Activated naive CD4-positive, alpha-beta T cell treated with Interleukin-2 at 50 U/mL for 16 hours (primary cell): ENCODE results near the gene GHITM.
"Not testable (repeated sequence)": the region's sequence is repeated elsewhere in the genome, so short reads cannot be mapped to it uniquely, and the experiment has no call there.

ENCODE experiments used
- DNase-seq: peaks from one replicate; pipeline ENCODE4 v3.0.0-alpha.2; 2020

The GHITM gene, protein sequence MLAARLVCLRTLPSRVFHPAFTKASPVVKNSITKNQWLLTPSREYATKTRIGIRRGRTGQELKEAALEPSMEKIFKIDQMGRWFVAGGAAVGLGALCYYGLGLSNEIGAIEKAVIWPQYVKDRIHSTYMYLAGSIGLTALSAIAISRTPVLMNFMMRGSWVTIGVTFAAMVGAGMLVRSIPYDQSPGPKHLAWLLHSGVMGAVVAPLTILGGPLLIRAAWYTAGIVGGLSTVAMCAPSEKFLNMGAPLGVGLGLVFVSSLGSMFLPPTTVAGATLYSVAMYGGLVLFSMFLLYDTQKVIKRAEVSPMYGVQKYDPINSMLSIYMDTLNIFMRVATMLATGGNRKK

DNA sequence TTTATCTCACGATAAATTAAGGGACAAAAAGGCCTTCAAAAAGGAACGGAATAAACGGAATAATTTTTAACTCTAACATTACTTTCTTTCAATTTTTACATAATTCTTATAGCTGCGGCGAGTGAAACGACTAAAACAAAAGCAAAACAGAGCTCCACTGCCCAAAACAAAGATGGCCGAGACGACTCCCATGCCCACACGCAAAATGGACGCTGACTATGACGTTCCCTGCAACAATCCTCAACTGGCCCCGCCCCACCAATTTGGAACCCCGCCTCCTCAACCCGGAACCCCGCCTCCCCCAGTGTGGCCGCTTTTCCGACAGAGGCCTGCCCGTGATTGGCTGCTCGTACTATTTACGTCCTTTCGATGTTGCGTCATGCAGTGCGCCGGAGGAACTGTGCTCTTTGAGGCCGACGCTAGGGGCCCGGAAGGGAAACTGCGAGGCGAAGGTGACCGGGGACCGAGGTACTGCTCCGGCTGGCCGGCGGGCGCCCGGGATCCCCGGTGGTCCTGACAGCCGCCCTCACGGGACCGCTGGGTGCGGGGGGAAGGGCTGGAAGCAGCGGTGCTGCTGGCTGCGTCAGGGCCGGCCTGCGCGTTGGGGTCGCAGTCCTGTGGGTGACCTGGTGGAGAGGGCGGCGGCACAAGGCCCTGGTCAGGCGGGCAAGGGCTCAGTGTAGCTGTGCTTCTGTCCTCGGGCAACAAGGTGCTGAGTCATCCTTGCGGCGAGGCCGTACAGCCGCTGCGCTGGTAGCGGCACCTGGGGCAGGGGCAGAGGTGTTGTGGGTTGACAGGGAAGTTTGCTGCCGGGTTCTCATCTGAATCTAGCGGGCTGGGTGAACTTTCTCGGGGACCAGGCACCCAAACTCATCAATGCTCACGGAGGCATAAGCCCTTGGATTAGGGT lies at the start of gene GHITM:
Gene GHITM, plus strand, starts transcription at position 384 of the 910 bp plus-strand sequence. CDS start 1,992 bp downstream, outside the sequence.
- DNase-seq = peak; percentile 99

DNA sequence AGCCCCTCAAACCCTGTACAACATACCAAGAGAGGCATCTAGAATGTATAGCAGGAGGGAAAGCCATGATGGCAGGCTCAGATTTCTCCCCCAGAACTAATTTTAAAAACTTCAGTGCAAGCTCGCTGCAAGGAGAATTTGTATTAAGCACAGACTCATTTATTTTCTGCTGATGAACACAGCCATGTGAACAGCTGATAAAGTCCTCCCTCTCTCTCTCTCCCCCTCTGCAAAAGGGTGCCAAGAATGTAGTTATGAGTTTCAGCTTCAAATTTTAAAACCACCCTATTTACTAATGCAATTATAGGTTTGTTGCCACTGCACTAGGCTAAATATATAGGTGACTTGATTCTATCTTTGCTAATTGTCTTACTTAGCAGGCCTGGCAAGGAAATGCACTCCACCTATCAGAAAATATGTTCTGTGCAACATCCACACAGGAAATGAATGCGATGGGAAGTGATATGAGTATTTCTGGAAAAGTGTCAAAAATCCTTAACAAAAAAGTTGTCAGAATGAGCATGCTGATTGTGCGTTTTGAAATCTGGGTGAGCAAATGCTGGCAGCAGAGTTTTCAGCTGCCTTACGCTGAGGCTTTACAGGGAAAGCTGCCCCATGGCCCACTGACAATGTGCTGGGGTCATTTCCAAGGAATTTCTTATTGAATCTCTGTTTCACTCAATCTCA lies 43.4 kb upstream of the GHITM start:
- no peak for DNase-seq

DNA sequence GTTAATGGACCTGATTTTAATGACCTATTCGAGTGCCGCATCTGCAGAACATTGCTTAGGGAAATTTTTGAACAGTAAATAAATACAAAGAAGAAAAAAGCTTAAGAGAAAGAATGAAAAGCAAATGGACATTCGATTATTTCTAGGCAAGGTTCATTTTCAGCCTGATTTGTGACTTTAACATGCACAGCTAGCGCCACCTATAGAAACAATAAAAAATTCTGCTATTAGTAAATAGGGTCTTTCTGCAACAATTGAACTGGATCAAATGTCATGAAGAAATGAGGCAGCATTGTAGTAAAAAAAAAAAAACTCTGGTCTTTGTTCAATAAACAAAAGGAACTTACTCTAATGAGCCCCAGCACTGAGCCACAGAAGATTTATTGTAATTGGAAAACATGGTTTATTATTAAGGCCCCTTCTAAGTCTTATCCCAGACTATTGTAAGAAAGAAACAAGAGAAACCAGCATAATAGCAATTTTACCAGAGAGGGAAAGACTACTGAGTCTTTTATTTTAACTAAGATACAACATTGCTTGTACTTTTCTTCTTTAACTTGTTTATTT lies 41.4 kb upstream of the GHITM start:
- DNase-seq = no peak

DNA sequence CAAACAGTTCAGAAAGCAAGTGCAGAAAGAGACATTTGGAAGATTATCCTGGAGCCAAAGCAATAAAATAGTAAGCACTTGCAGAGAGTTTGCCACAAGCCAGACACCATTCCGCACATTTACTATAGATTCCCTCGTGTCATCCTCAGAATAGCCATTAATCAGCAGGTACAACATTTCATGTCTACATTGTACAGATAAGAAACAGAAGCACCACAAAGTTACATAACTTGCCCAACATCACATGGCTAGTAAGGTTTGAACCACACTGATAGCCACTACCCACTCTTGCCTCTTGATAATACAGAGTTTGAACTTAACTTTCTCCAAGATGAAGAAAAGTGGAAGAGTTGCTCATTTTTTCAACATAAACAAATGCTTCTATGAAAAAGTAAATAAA lies 40.6 kb upstream of the GHITM start:
- DNase-seq = no peak

DNA sequence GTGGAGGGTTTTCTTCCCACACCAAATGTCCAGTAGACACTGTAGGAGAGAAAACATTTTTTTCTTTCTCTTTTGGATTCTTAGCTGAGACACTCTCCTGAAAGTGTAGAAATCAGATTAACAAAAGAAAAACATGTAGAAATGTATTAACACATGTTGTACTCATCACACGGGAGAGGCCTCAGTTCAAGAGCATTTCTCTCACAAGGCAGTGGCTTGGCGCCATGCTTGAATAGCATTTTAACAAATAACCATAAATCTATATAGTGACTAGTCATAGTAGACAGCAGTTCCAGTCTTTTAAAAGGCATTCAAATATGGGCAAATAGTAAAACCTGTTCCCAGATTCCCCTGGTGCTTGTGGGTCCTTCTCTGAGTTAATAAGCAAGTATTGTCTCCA lies 38.3 kb upstream of the GHITM start:
- no peak for DNase-seq

DNA sequence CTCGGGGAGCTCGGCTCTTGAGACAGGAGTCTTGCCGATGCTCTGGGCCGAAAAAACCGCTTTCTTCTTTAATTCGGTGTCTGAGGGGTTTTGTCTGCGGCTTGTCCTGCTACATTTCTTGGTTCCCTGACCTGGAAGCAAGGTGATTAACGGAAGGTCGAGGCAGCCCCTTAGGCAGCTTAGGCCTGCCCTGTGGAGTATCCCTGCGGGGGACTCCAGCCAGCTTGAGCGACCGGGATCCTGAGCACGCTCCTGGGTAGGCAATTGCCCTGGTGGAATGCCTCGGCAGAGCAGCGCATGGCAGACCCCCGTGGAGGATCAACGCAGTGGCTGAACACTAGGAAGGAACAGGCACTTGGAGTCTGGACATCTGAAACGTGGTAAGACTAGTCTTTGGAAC lies 30.5 kb upstream of the GHITM start:
- DNase-seq = no peak

DNA sequence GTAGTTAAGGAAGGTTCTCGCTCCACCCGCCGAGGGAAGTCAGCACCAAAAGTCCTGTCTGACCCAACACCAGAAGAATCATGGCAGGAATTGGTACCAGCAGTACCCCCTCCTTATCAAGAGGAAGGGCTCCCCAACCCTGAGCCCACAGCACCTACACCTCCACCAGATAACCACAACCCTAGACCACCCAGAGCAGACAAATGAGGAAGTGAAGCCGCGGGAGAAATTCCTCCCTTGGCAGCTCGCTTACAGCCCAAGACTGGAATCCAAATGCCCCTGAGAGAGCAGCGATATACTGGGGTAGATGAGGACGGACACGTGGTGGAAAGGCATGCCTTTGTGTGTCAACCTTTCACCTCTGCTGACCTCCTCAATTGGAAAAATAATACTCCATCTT lies 29.5 kb upstream of the GHITM start:
- DNase-seq = not testable (repeated sequence)

DNA sequence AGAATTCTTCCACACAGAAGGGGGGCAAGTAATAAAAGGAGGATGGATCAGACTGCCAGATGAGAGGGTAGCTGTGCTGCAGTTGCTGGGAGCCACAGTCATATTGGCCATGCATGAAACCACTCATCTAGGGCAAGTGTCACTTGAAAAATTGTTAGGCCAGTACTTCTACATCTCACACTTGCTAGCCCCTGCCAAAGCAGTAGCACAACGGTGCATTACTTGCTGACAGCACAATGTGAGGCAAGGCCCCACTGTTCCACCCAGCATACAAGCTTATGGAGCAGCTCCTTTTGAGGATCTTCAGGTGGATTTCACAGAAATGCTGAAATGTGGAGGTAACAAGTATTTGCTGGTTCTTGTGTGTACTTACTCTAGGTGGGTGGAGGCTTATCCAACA lies 25.8 kb upstream of the GHITM start:
- not testable (repeated sequence) for DNase-seq

DNA sequence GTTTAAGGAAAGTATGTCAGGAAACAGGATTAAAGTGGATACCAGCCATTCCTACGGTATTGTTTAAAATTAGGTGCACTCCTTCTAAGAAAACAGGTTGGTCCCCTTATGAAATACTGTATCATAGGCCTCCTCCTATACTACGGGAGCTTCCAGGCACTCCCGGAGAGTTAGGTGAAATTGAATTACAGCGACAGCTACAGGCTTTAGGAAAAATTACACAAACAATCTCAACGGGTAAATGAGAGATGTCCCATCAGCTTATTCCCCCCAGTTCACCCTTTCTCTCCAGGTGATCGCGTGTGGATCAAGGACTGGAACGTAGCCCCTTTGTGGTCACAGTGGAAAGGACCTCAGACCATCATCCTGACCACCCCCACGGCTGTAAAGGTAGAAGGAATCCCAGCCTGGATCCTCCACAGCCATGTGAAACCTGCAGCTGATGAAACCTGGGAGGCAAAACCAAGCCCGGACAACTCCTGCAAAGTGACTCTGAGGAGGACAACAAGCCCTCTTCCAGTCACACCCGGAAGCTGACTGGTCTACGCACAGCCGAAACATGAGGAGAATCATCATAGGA lies 25.1 kb upstream of the GHITM start:
- no peak for DNase-seq

DNA sequence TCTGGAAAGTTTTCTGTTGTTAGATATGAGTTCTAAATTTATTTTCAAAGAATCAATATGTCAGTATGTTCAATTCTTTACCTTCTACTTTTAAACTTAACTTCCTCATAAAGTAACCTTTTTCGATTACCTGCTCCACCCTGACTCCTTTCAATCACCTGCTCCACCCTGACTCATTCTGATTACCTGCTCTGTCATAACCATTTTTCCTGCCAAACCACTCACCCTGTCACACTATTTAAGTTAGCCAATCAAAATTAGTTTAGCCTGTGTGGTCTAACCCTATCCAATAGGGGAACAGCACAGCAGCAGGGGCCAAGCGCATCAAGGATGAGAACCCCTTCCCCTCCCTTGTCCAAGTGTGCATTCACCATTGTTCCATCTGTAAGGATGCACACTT lies 22.1 kb upstream of the GHITM start:
- not testable (repeated sequence) for DNase-seq

DNA sequence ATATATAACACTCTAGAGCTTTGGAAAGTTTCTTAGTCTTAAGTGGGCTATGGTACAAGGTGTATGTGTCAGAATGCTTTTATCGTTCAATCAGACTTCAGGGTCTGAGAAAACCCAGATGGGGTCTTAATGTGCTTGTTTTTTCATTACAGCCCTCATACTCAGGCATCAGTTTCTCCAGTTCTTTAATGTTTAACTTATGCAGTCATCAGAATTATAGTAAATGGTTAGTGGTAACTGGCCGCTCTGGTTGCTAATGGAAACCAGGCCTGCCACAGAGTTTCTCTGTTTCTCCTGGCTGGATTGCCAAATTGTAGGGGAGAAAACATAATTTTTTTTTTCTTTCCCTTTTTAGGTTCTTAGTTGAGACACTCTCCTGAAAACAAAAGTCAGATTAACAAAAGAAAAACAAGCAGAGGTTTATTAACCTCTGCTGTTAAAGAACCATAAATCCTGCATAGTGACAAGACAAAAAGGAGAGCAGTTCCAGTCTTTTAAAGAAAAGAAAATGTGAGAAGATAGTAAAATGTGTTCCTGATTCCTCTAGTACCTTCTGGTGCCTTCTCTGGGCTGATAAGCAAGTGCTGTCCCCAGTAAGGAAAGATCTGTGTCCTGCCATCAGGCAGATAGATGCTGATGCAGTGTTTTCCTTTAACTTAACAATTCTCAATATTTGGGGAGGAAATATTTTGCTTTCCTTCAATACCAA lies 21.5 kb upstream of the GHITM start:
- no peak for DNase-seq

DNA sequence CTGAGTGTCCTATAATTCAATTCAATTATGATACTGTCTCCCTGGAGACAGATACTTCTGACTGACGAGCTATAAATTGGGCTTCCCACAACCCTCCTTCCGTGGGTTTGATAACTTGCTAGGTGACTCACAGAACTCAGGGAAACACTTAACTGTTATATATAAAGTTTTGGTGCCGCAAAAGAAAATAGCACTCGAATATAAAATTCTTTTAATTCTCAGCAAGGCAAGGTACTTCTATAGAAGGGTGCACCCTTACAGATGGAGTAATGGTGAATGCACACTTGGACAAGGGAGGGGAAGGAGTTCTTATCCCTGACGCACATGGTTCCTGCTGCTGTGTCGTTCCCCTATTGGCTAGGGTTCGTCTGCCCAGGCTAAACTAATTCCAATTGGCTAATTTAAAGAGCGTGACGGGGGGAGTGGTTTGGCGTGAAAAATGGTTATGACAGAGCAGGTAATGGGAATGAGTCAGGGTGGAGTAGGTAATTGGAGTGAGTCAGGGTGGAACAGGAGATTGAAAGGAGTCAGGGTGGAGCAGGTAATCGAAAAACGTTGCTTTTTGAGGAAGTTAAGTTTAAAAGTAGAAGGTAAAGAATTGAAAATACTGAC lies 20.8 kb upstream of the GHITM start:
- DNase-seq = no peak

DNA sequence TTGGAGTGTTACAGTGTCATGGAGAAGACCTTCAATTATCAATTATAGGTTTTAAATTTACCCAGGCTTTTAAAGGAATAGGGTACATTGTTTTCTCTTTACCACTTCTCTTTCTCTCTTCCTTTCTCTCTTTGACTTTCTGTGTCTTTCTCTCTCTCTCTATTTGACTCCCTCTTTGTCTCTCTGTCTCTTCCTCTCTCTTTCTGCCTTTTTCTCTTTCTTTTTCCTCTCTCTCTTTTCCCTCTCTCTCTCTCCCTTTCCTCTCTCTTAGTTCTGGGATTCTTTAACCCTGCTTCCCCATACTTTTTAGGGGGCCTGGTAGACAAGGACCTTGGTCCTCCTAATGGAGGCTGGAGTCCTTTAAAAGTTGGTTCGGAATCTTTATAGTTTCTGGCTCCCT lies 15.9 kb upstream of the GHITM start:
- DNase-seq = no peak

DNA sequence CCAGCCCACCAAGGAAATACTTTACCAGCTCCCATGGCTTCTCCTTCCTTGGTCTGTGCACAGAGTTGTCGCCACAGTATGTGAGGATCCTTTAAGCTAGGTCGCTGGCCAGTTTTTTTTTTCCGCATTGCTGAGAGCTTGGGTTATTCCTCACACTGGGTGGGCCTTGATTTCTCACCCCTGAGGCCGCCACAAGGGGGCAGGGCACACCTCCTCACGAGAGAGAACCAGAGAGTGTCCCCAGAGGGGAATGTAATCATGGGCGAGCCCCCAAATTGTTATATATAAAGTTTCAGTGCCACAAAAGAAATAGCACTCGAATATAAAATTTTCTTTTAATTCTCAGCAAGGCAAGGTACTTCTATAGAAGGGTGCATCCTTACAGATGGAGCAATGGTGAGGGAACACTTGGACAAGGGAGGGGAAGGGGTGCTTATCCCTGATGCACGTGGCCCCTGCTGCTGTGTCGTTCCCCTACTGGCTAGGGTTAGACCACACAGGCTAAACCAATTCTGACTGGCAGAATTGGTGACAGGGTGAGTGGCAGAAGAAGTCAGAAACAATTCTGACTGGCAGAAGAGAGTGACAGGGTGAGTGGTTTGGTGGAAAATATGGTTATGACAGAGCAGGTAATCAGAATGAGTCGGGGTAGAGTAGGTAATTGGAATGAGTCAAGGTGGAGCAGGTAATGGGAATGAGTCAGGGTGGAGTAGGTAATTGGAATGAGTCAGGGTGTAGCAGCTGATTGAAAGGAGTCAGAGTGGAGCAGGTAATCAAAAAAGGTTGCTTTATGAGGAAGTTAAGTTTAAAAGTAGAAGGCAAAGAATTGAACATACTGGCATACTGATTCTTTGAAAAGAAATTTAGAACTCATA lies 13.2 kb upstream of the GHITM start:
- DNase-seq = not testable (repeated sequence)

DNA sequence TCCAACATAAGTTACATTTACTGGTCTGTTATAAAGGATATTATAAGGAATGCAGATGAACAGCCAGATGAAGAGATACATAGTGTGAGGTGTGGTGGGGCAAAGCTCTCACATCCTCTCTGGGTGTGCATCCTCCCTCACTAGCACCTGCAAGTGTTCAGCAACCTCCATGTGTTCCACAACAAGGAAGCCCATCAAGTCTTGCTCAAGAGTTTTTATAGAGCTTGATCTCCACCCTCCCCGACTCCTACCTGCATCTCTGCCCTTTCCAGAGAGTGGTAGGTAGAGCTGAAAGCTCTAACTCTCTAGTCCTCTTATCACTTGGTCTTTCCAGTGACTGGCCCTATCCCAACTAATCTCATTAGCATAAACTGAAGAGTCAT lies 12.5 kb upstream of the GHITM start:
- no peak for DNase-seq

DNA sequence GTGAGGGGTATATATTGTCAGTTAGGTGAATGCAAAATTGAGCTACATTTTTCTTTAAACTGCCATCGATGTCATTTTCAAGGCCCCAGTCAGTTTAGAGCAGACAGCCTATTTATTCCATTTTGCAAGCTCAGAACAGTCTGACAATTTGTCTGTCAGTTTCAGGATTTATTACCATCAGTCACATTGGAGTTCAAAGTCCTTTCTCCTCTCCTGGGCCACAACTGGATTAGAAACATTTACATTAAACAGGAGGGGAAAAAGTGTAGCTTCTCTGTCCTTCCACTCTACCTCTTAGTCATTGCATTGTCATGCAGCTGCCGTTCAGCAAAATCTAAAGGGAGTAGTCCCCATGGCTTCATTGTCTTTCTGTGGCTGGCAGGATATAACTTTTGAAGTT lies 3.5 kb upstream of the GHITM start:
- DNase-seq = no peak

DNA sequence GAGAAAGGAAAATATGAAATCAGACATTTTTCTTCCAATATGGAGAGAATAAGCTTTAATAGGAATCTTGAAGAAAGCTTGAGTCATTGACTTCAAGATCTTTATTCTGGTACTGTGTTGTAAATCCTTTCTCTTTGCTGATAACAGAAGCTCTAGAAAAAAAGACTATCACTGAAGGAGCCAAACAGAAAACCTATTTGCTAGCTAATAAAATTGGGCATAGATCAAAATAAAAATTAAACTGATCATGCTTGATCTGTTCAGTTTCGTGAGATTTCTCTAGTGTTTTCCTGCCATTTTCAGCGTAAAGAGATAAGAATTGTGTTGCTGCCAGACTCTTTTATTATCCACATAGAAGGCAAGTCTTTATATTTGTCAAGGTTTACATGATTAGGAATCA lies 1.5 kb upstream of the GHITM start:
- DNase-seq = no peak

DNA sequence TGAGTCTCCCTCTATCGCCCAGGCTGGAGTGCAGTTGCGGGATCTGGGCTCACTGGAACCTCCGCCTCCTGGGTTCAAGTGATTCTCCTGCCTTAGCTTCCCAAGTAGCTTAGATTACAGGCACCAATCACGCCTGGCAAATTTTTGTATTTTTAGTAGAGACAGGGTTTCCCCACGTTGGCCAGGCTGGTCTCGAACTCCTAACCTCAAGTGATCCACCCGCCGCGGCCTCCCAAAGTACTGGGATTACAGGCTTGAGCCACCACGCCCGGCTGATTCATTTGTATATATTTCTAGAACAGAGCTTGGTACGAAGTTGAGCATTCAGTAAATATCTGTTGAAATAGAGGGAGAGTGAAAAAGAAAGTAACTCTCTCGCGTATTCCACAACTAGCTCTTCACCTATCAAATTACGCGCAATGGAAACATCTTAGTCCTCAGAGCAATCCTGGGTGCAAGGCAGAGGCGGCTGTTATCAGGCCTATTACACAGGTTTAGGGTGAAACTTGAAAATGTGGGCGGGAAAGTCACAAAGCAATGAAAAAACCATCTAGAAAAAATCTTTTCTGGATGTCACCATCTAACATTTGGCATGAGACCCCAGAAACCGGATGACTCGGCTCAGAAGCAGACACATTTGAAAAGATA lies 707 bp upstream of the GHITM start:
- peak; percentile 77 for DNase-seq

DNA sequence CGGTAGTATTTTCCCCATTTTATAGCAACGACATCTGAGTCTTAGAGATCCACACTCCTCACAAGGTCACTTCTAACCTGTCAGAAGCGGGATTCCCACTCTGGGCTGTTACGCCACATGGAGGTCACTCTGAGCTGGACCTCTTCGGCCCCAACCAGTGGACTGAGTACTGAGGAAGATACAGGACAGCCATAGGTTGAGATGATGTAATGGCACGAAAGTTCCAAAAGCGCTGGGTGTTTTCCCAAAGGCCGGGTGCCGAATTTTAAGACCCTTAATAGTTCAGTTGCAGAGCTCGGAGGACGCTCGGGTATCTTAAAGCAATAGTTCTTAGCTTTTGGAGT lies 699 bp downstream of the GHITM start:
- no peak for DNase-seq

DNA sequence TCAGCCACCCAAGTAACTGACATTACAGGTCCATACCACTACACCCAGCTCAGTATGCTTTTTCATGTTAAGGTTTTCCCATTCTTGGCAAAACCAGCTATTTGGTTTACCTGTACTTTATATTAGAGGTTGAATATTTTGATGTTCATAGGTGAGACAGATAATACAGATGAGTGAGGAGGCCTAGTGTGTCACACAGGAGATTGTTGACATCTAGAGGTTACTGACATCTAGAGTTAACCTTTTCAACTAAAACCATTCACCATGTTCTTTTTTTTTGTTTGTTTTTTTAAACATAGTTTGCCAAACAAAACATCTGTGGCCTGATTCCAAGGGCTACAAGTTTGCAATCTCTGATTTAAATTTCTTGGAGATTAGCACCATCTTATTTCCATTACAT lies 8.0 kb downstream of the GHITM start:
- no peak for DNase-seq
